ENCODE measurements around the gene TMEM156.
"Not testable (repeated sequence)": the region's sequence is repeated elsewhere in the genome, so short reads cannot be mapped to it uniquely, and the experiment has no call there.

The TMEM156 gene

GRCh38 chr4:39043861-39044363, 11.7 kb upstream of the TMEM156 start:
- peak overlapping the region; percentile 61 to 94 for H3K27ac ChIP-seq
- no peak for DNase-seq (ENCODE audit: low spot score)
- no peak for TF ChIP-seq CTCF (IDR thresholded peaks at IDR 0.05)
- peak overlapping the region; percentile 91 for H3K4me3 ChIP-seq

DNA sequence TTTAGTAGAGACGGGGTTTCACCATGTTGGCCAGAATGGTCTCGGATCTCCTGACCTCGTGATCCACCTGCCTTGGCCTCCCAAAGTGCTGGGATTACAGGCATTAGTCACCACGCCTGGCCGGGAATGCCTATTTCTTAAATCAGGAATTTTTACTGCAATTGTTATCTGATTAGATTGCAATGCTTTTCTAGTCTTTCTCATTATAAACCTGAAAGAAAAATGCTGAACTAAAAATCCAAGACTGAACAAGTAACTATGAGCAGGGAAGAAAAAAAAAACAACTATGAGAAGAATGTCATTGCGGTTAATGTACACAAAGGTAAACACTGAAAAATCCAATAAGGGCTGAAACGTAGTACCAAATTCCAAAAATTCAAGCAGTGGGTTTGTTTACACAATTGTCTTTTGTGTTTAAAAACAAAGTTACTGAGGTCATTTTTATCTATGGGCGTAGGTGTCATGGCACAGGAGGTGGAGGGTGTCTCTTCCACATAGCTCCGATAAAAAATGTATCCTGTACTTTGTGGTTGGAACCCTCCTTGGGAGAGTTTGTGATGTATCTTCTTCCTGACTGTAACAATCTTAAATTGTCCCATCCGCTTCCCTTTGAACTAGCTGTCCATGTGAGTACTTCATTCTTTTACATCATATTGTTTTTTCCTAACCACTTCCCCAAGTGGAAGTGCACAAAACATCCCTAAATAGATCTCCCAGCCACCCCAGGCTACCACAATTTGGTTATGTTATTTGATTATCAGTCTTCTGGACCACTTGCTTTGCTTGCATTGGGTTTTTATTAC, 11.1 kb upstream of the TMEM156 start:
- peak overlapping the region; percentile 61 to 94 for H3K27ac ChIP-seq
- no peak for TF ChIP-seq CTCF (IDR thresholded peaks at IDR 0.05)
- peak overlapping the region; percentile 91 for H3K4me3 ChIP-seq

DNA sequence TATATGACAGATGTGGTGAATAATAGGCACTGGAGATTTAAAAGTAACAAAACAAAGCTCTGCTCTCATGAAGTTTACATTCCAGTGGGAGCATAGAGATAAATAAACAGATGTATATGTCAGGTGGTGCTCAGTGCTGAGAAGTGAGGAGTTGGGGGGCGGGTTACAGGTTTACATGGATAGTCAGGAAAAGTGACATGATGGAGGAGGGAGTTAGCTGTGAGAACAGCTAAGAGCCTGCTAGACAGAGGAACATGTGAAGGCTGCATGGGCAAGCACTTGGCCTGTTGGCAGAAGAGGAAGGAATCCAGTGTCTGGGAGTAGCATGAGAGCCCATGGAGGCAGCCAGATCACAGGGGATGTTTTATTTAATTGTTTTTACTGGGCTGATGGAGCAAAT, 10.2 kb upstream of the TMEM156 start:
- no peak overlapping the region for H3K4me3 ChIP-seq
- TF ChIP-seq CTCF (IDR thresholded peaks at IDR 0.05) = no peak
- no peak overlapping the region for H3K27ac ChIP-seq
- DNase-seq (ENCODE audit: low spot score) = no peak

More for the DNA sequence above, 11.1 kb upstream of the TMEM156 start:
- no peak for DNase-seq (ENCODE audit: low spot score)

DNA sequence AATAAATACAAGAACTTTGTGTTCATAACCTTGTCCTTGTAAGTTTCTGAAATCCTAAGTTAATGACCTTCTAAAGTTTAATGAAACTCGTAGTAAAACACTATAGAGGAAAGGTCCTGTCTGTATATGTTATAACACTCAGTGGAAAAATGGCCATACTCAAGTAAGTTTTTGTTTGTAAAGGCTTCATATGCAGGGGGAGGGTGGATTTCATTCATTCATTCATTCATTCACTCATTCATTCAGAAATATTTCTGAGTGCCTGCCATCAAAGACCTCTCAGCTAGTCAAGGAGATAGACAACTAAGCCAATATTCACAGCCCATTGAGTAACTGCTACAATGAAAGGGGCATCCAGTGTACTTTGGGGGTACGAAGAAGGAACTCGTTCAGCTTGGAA, 6.9 kb upstream of the TMEM156 start:
- H3K4me3 ChIP-seq = no peak overlapping the region
- TF ChIP-seq CTCF (IDR thresholded peaks at IDR 0.05) = no peak

GRCh38 chr4:39037941-39038340, 5.7 kb upstream of the TMEM156 start:
- DNase-seq (ENCODE audit: low spot score) = no peak
- TF ChIP-seq CTCF (IDR thresholded peaks at IDR 0.05) = no peak
- H3K27ac ChIP-seq = no peak overlapping the region
- no peak overlapping the region for H3K4me3 ChIP-seq

More for the DNA sequence above, 6.9 kb upstream of the TMEM156 start:
- no peak for DNase-seq (ENCODE audit: low spot score)
- no peak overlapping the region for H3K27ac ChIP-seq

- no peak for DNase-seq (ENCODE audit: low spot score)
- Histone ChIP-seq H3K27ac (no peak overlapping the region), H3K4me3 (no peak overlapping the region)
- TF ChIP-seq CTCF (IDR thresholded peaks at IDR 0.05) = no peak
These were observed 5.2 kb upstream of the TMEM156 start for GRCh38 chr4:39037491-39037825.

DNA sequence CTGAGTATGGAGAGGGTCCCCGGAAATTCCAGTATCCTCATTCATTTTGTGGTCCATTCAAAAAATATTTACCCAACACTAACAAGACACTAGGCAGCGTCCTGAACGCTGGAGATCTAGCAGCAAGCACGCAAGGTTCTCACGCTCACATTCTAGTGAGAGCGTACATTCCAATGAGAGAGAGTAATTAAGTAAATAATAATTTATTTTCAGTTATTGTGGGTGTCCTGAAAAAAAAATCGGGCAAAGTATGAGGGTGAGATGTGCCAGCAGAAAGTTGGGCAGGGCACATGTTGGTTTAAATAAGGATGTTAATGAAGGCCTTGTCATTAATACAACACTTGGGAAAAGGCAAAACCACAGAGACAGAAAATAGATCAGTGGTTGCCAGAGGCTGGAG, 4.0 kb upstream of the TMEM156 start:
- DNase-seq (ENCODE audit: low spot score) = no peak
- Histone ChIP-seq H3K4me3 (no peak overlapping the region), H3K27ac (no peak overlapping the region)
- no peak for TF ChIP-seq CTCF (IDR thresholded peaks at IDR 0.05)

GRCh38 chr4:39031590-39032020, 604 bp downstream of the TMEM156 start:
- not testable (repeated sequence) for DNase-seq (ENCODE audit: low spot score); H3K27ac ChIP-seq; H3K4me3 ChIP-seq
